ENCODE data around the gene LRP10. TPM values are rescaled to one million over a fixed set of nuclear protein-coding genes. Genes with fewer than 3 reads are reported as not detected.
"Not testable (repeated sequence)": the region's sequence is repeated elsewhere in the genome, so short reads cannot be mapped to it uniquely, and the experiment has no call there.

Gene LRP10
- total RNA-seq, 1 donor from 2014 or later = 83.3 TPM

- Mint-ChIP-seq H3K27me3 (peaks cover 9% of the 10 kb centered on the region), H3K27ac (no peak overlapping the region), H3K36me3 (ENCODE audit: low read depth) (no peaks in the 10 kb centered on the region), H3K9me3 (no peaks in the 10 kb centered on the region), H3K4me3 (no peak overlapping the region), H3K4me1 (peaks cover 2% of the 10 kb centered on the region)
- ATAC-seq (ENCODE audit: low read depth) (no peak), DNase-seq (no peak)
- POLR2A ChIA-PET = interaction anchor here (0.7 to 1.8 kb wide), 2 partner anchors 8 to 25 kb away, joined by 9 to 18 read pairs; no protein-coding TSS in a partner anchor
- CTCF ChIA-PET = interaction anchor here (1.3 kb wide), 1 partner anchor 99 kb away, joined by 4 read pairs; no protein-coding TSS in a partner anchor
- intact Hi-C loops (cut with micrococcal nuclease) = no loop called here
- TF ChIP-seq CTCF (IDR thresholded peaks at IDR 0.05) = no peak
These were observed 23.7 kb upstream of the LRP10 start for GRCh38 chr14:22847661-22848341.

- TF ChIP-seq CTCF (IDR thresholded peaks at IDR 0.05) = no peak
- POLR2A ChIA-PET = interaction anchor here (0.7 to 1.8 kb wide), 3 partner anchors 9 to 259 kb away, joined by 3 to 18 read pairs (median 9); partner anchors contain the start of gene DAD1
- Mint-ChIP-seq H3K27ac (no peak overlapping the region), H3K36me3 (ENCODE audit: low read depth) (no peaks in the 10 kb centered on the region), H3K9me3 (no peaks in the 10 kb centered on the region), H3K27me3 (peaks cover 9% of the 10 kb centered on the region), H3K4me3 (no peak overlapping the region), H3K4me1 (peaks cover 6% of the 10 kb centered on the region)
- intact Hi-C loops (cut with micrococcal nuclease) = no loop called here
- DNase-seq (no peak), ATAC-seq (ENCODE audit: low read depth) (no peak)
- CTCF ChIA-PET = interaction anchor here (1.2 to 1.3 kb wide), 2 partner anchors 100 to 277 kb away, joined by 4 to 5 read pairs; no protein-coding TSS in a partner anchor
These were observed 23.0 kb upstream of the LRP10 start for GRCh38 chr14:22848351-22849164.

- TF ChIP-seq CTCF (IDR thresholded peaks at IDR 0.05) = no peak
- ATAC-seq (ENCODE audit: low read depth) = no peak
- CTCF ChIA-PET = interaction anchor here (1.0 to 1.2 kb wide), 3 partner anchors 10 to 293 kb away, joined by 3 to 5 read pairs (median 4); no protein-coding TSS in a partner anchor
- Mint-ChIP-seq H3K4me1 (peaks cover 6% of the 10 kb centered on the region), H3K4me3 (no peak overlapping the region), H3K36me3 (ENCODE audit: low read depth) (no peaks in the 10 kb centered on the region), H3K27ac (no peak overlapping the region), H3K9me3 (no peaks in the 10 kb centered on the region), H3K27me3 (peaks cover 9% of the 10 kb centered on the region)
- no peak for DNase-seq
- intact Hi-C loops (cut with micrococcal nuclease) = no loop called here
- POLR2A ChIA-PET = interaction anchor here (1.0 to 1.8 kb wide), 2 partner anchors 27 to 260 kb away, joined by 3 to 18 read pairs; partner anchors contain the start of gene DAD1
These were observed 22.2 kb upstream of the LRP10 start for GRCh38 chr14:22849212-22849819.

- Mint-ChIP-seq H3K36me3 (ENCODE audit: low read depth) (no peaks in the 10 kb centered on the region), H3K27me3 (peaks cover 6% of the 10 kb centered on the region), H3K4me3 (no peak overlapping the region), H3K27ac (no peak overlapping the region), H3K4me1 (peaks cover 6% of the 10 kb centered on the region), H3K9me3 (no peaks in the 10 kb centered on the region)
- CTCF ChIA-PET = interaction anchor here (1.0 to 6.0 kb wide), 7 partner anchors 12 to 280 kb away, joined by 3 to 125 read pairs (median 5); no protein-coding TSS in a partner anchor
- intact Hi-C loops (cut with micrococcal nuclease) = no loop called here
- POLR2A ChIA-PET = interaction anchor here (1.1 to 4.4 kb wide), 2 partner anchors 28 to 281 kb away, joined by 4 to 25 read pairs; no protein-coding TSS in a partner anchor
- DNase-seq (no peak), ATAC-seq (ENCODE audit: low read depth) (no peak)
- no peak for TF ChIP-seq CTCF (IDR thresholded peaks at IDR 0.05)
These were observed 20.4 kb upstream of the LRP10 start for GRCh38 chr14:22850944-22851764.

- not testable (repeated sequence) for H3K4me3 Mint-ChIP-seq; ATAC-seq (ENCODE audit: low read depth); H3K27me3 Mint-ChIP-seq; H3K4me1 Mint-ChIP-seq; H3K27ac Mint-ChIP-seq; H3K36me3 Mint-ChIP-seq (ENCODE audit: low read depth); DNase-seq; H3K9me3 Mint-ChIP-seq
- ChIA-PET POLR2A (interaction anchor here (0.7 to 4.4 kb wide), 8 partner anchors 11 to 296 kb away, joined by 3 to 25 read pairs (median 4); partner anchors contain the start of genes DAD1 and OXA1L), CTCF (interaction anchor here (0.6 to 6.0 kb wide), 36 partner anchors 10 to 538 kb away, joined by 3 to 125 read pairs (median 6); partner anchors contain the start of genes AJUBA, DAD1, LRP10 and OXA1L)
- intact Hi-C loops (cut with micrococcal nuclease) = loop anchor here (2.0 kb wide), 3 partner anchors 139 to 537 kb away; no protein-coding TSS in a partner anchor
These were observed 19.4 kb upstream of the LRP10 start for GRCh38 chr14:22852178-22852577.

Data from activated B cell treated with CpG ODN at 0.5 μM for 24 hours (primary cell).